Small intestine (tissue), 7 donors: Measurements from ENCODE around the gene ZNF646. TPM values are rescaled to one million over a fixed set of nuclear protein-coding genes. Genes with fewer than 3 reads are reported as not detected.

ENCODE experiments used
- DNase-seq, 2 donors: peaks; one replicate each; pipeline versions ENCODE4 v3.0.0 to v3.0.0-alpha.2; 2013
- FAIRE-seq: peaks from 2 replicates; lab custom pipeline; 2012; peaks lifted over from hg19 to GRCh38; lab: Jason Lieb, UNC
- H3K27ac ChIP-seq, 3 donors: one replicate each; pipeline ENCODE4 v1.5.1; 2013; ENCODE audit warnings: low read length in 2 of 3, mild to moderate bottlenecking in 2 of 3, control low read depth in 1 of 3, inconsistent platforms in 1 of 3, low read depth in 1 of 3, moderate library complexity in 1 of 3
- H3K27me3 ChIP-seq, 3 donors: one replicate each; pipeline ENCODE4 v1.6.1; 2013; ENCODE audit warnings: low read length in 3 of 3, inconsistent platforms in 1 of 3; ENCODE audit not compliant: control insufficient read depth in 3 of 3, insufficient read depth in 3 of 3
- H3K36me3 ChIP-seq, 3 donors: one replicate each; pipeline ENCODE4 v1.6.1; 2013; ENCODE audit warnings: low read length in 3 of 3, inconsistent platforms in 1 of 3, low read depth in 1 of 3, mild to moderate bottlenecking in 1 of 3, moderate library complexity in 1 of 3; ENCODE audit not compliant: control insufficient read depth in 3 of 3, insufficient read depth in 2 of 3
- H3K4me1 ChIP-seq, 3 donors: one replicate each; pipeline ENCODE4 v1.6.1; 2013; ENCODE audit warnings: low read length in 2 of 3, inconsistent platforms in 1 of 3, low read depth in 1 of 3, mild to moderate bottlenecking in 1 of 3, moderate library complexity in 1 of 3; ENCODE audit not compliant: control insufficient read depth in 3 of 3, insufficient read depth in 2 of 3
- H3K4me3 ChIP-seq, 3 donors: one replicate each; pipeline ENCODE4 v1.5.1; 2013; ENCODE audit warnings: low read length in 3 of 3, control low read depth in 1 of 3, inconsistent platforms in 1 of 3, low read depth in 1 of 3, mild to moderate bottlenecking in 1 of 3, moderate library complexity in 1 of 3
- H3K9me3 ChIP-seq, 2 donors: one replicate each; pipeline ENCODE4 v1.6.1; 2013; ENCODE audit warnings: low read depth in 1 of 2, low read length in 1 of 2; ENCODE audit not compliant: control insufficient read depth in 2 of 2, insufficient read depth in 1 of 2
- WGBS, 3 donors: extraction: QIAGEN DNeasy Blood & Tissue Kit; methylation state at CpG; one replicate each; pipeline ENCODE4 v1.1.7; 2013; 5-methylcytosine and 5-hydroxymethylcytosine counted together
- polyA plus RNA-seq, 4 donors: library from polyadenylated mRNA; stranded (reverse) in 3 of 4; unstranded in 1 of 4; fragments of 200-250 nt in 3 of 4; fragments of 120-200 nt in 1 of 4; gene quantifications; one replicate each; pipeline versions ENCODE4 v1.2.1 to v1.2.3, GENCODE V29; 2013
- donor health status: healthy with polysubstance abuse.
- donor health status: control.
- donor health status: control.
- donor health status: Bipolar disorder and iron deficiency.
- donor health status: healthy.

ZNF646 gene
- polyA plus RNA-seq, 4 donors, result 3.0 to 14.0 (median 7.3) TPM

GRCh38 chr16:31118223-31119155 is 44.3 kb downstream of the ZNF646 start:
- 46 to 56% (median 50%) methylated on average over 9 of the region's 9 CpGs for WGBS, 3 donors
- Histone ChIP-seq H3K27ac (peak overlapping the region; percentile 91 to 99 (median 96)), H3K9me3 (no peaks in the 10 kb centered on the region), H3K36me3 (peaks cover 4 to 50% (median 6%) of the 10 kb centered on the region in 3 donors), H3K4me1 (peaks cover 0 to 22% (median 0%) of the 10 kb centered on the region in 3 donors), H3K27me3 (no peaks in the 10 kb centered on the region), H3K4me3 (peak overlapping the region; percentile 62 to 84 (median 70))
- FAIRE-seq, result no peak
- peak in 1 of 2 donors; percentile 59 for DNase-seq

- Histone ChIP-seq H3K36me3 (peaks cover 6 to 55% (median 7%) of the 10 kb centered on the region in 3 donors), H3K9me3 (no peaks in the 10 kb centered on the region), H3K27ac (no peak overlapping the region), H3K4me3 (no peak overlapping the region), H3K4me1 (peaks cover 0 to 16% (median 0%) of the 10 kb centered on the region in 3 donors), H3K27me3 (no peaks in the 10 kb centered on the region)
- DNase-seq (no peak), FAIRE-seq (no peak)
- WGBS, 3 donors, result 91 to 94% (median 92%) methylated on average over 16 of the region's 16 CpGs
Measured at GRCh38 chr16:31120129-31120528, 45.9 kb downstream of the ZNF646 start.

- Histone ChIP-seq H3K36me3 (peaks cover 3 to 72% (median 3%) of the 10 kb centered on the region in 3 donors), H3K4me1 (peaks cover 4 to 36% (median 10%) of the 10 kb centered on the region in 3 donors), H3K27me3 (no peaks in the 10 kb centered on the region), H3K9me3 (no peaks in the 10 kb centered on the region), H3K27ac (no peak overlapping the region), H3K4me3 (no peak overlapping the region)
- 91 to 97% (median 97%) methylated on average over 3 of the region's 3 CpGs for WGBS, 3 donors
- no peak for FAIRE-seq
- DNase-seq, result no peak
Measured at GRCh38 chr16:31125844-31126243, 51.6 kb downstream of the ZNF646 start.

- Histone ChIP-seq H3K9me3 (no peaks in the 10 kb centered on the region), H3K27ac (peak overlapping the region; percentile 90 to 98 (median 94)), H3K27me3 (no peaks in the 10 kb centered on the region), H3K4me1 (peaks cover 4 to 49% (median 11%) of the 10 kb centered on the region in 3 donors), H3K36me3 (peaks cover 0 to 75% (median 3%) of the 10 kb centered on the region in 3 donors), H3K4me3 (no peak overlapping the region)
- FAIRE-seq (no peak), DNase-seq (no peak)
- 90 to 95% (median 94%) methylated on average over 12 to 13 of the region's 13 CpGs for WGBS, 3 donors
Measured at GRCh38 chr16:31127182-31127581, 53.0 kb downstream of the ZNF646 start.

GRCh38 chr16:31128711-31129567 is 54.7 kb downstream of the ZNF646 start:
- no peak overlapping the region for H3K4me3 ChIP-seq
- H3K9me3 ChIP-seq, result no peaks in the 10 kb centered on the region
- WGBS, 3 donors, result 12 to 54% (median 35%) methylated on average over 14 of the region's 14 CpGs
- H3K36me3 ChIP-seq, result peaks cover 0 to 79% (median 3%) of the 10 kb centered on the region in 3 donors
- H3K27me3 ChIP-seq, result no peaks in the 10 kb centered on the region
- H3K4me1 ChIP-seq, result peaks cover 4 to 66% (median 13%) of the 10 kb centered on the region in 3 donors
- DNase-seq (peak; percentile 79 to 86), FAIRE-seq (no peak)
- peak overlapping the region; percentile 90 to 98 (median 94) for H3K27ac ChIP-seq

GRCh38 chr16:31129568-31130335 is 55.5 kb downstream of the ZNF646 start:
- peaks cover 4 to 66% (median 13%) of the 10 kb centered on the region in 3 donors for H3K4me1 ChIP-seq
- DNase-seq (peak; percentile 38 to 46), FAIRE-seq (no peak)
- H3K9me3 ChIP-seq, result no peaks in the 10 kb centered on the region
- H3K27me3 ChIP-seq, result no peaks in the 10 kb centered on the region
- no peak overlapping the region for H3K4me3 ChIP-seq
- peaks cover 0 to 81% (median 0%) of the 10 kb centered on the region in 3 donors for H3K36me3 ChIP-seq
- peak overlapping the region; percentile 90 to 98 (median 94) for H3K27ac ChIP-seq
- WGBS, 3 donors, result 23 to 55% (median 37%) methylated on average over 28 to 29 of the region's 29 CpGs

GRCh38 chr16:31130336-31130891 is 56.2 kb downstream of the ZNF646 start:
- 18 to 66% (median 29%) methylated on average over 10 of the region's 10 CpGs for whole genome bisulfite sequencing, 3 donors
- FAIRE-seq, result no peak

More at GRCh38 chr16:31130336-31130891, 56.2 kb downstream of the ZNF646 start:
- Histone ChIP-seq H3K27ac (peak overlapping the region; percentile 90 to 98 (median 94)), H3K9me3 (no peaks in the 10 kb centered on the region), H3K4me3 (no peak overlapping the region), H3K36me3 (peaks cover 0 to 82% (median 0%) of the 10 kb centered on the region in 3 donors), H3K4me1 (peaks cover 4 to 66% (median 13%) of the 10 kb centered on the region in 3 donors), H3K27me3 (no peaks in the 10 kb centered on the region)
- peak in 1 of 2 donors; percentile 29 for DNase-seq
